GM18870 (cell line): Measurements from ENCODE around the gene ADAT1.
"Not testable (repeated sequence)": the region's sequence is repeated elsewhere in the genome, so short reads cannot be mapped to it uniquely, and the experiment has no call there.

Source experiments
- ATAC-seq: cut with Tn5 transposase; IDR thresholded peaks from one replicate; pipeline ENCODE4 v1.9.1; 2021; ENCODE audit warnings: moderate library complexity; ENCODE audit not compliant: unreplicated experiment

ADAT1 gene

GRCh38 chr16:75620326-75621169 lies 2.5 kb downstream of the ADAT1 start:
- ATAC-seq = no peak

DNA sequence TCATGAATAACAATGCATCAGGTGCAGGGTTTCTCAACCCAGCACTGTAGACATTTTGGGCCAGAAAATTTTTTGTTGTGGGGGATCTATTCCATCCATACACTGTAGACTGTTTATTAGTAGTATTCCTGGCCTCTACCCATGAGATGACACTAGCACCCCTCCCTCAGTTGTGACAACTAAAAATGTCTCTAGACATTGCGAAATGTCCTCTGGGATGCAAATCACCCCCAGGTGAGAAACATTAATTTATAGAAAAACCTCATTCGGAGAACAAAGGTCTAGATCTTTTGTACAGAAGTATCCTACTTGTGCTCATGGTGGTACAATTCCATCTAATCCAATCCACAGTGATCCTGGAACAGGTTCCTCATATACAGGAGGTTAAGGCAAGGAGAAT lies 4.3 kb downstream of the ADAT1 start:
- no peak for ATAC-seq

DNA sequence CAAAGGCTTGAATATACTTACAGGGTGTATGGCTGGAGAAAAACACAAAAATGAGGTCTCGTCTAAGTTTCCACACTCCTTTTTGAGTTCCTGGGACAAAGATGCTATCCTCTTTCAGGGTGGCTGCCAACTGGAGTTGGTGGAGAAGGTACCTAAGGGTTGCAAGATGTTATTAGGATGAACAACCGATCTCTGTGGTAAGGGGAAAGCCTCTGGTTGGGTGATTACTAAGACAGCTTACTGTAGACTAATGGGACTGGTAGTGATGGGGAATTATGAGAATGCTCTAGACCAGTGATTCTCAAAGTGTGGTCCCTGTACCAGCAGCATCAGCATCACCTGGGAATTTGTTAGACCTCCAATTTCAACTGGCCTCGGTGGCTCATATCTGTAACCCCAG lies 6.0 kb downstream of the ADAT1 start:
- ATAC-seq = no peak

DNA sequence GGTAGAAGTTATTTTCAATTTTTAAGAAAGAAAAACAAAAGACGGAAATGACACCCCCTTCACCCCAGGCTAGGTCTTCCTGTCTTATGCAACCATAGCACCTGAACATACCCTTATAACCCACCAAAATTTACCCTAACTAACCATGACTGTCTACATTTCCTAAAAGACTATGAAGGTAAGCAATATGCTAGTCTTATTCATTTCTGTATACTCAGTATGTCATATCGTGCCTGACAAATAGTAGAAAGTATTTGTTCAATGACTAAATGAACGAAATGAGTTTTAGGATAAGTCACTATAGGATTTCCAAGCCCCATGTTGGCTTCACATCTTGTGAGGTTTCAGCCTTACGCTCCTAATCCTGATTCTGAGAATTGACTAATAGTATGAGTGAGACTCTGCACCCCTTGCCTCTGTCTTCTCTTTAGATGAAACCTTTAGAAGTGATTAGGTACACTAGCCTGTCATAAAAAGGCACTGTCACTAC lies 6.5 kb downstream of the ADAT1 start:
- ATAC-seq = no peak

DNA sequence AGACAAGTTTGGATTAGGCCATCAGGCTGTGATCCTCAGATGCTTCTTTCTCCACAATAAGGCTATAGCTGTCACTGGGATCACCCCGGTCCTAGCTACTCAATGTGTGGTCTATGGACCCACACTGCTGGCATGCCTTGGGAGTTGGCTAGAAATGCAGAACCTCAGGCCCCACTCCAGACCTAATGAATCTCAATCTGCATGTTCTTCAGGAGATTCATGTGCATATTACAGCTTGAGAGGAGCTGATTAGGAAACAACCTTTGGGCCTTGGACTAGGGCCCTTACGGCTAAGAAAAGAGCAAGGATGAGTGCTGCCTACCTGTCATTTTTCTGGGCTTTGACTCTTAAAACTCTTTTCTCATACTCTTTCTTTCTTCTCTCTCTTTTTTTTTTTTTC lies 7.5 kb downstream of the ADAT1 start:
- no peak for ATAC-seq

GRCh38 chr16:75614066-75614897 lies 8.8 kb downstream of the ADAT1 start:
- ATAC-seq = no peak

DNA sequence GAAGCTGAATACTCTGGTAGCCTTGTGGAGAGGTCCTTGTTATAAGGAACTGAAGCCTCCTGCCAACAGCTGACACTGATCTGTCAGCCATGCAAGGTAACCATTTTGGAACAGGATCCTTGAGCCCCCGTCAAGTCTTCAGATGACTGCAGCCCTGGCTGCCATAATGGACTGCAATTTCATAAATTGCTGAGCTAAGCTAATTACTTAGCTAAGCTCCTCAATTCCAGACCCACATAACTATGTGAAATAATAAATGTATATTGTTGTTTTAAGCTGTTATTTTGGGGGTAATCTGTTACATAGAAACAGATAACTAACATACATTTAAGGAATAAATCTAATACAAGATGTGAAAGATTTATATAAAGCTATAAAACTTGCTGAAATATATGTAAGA lies 16.6 kb downstream of the ADAT1 start:
- ATAC-seq = no peak

DNA sequence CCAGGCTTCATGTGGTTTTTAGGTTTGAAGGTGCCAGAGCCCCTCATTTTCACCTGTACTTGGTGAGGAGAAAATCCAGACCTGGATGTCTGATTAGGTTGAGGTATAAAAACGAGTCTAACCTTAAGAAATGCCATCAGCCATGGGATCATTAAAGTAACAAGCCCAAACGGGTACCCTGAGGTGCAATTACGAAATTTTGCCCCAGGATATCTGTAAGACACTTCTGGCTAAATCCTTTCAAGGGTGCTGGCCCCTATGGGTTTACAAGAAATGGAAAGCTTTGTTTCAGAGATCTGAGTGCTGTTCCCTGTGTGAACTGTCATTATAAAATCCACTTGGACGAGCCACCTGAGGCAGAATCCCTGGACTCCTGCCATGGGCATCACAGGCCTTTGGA lies 19.8 kb downstream of the ADAT1 start:
- no peak for ATAC-seq

- no peak for ATAC-seq
Observed at GRCh38 chr16:75599452-75600277, 23.4 kb downstream of the ADAT1 start.

- ATAC-seq = no peak
Observed at GRCh38 chr16:75593825-75594820, 29.0 kb downstream of the ADAT1 start.

GRCh38 chr16:75593308-75593707 lies 29.8 kb downstream of the ADAT1 start:
- no peak for ATAC-seq

- ATAC-seq = not testable (repeated sequence)
Observed at GRCh38 chr16:75591927-75592326, 31.2 kb downstream of the ADAT1 start.

DNA sequence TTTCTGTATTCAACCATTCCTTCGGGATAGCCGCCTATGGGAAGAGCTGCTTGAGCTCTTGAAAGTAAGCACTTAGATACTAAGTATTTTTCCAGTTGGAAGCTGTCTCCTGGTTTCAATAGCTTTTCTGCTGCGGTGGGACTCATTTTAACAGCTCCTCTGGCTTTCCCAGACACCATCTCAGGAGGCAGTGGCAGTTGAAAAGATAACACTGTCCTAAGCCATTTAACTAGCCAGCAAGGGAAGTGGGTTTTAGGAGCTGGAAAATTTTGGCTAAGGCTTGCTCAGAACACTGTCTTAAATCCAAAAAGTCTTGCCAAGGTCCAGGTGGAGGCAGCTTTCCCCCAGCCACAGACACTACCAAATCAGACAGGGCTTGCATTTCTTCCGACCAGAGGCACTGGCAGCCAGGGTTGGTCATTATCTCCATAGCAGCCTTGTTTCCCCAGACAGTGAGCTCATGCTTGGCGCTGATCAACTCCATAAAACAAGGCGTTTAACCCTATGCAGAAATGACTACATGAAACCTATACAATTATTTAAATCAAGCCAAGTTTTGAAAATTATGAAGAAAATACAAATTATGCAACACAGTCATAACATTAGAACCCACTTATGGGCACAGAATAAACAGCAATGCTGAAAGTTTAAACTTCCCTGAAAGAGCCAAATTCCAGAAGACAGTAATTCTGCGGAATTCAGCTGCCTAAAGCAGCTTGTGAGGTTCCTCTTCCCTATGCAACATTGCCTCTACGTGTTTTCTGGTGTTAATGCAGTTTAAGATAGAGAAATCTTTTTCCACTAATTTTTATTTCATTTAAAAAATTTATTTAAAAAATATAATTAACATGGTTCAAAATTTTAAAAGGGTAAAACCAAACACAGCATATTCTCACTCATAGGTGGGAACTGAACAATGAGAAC lies 31.9 kb downstream of the ADAT1 start:
- no peak for ATAC-seq

DNA sequence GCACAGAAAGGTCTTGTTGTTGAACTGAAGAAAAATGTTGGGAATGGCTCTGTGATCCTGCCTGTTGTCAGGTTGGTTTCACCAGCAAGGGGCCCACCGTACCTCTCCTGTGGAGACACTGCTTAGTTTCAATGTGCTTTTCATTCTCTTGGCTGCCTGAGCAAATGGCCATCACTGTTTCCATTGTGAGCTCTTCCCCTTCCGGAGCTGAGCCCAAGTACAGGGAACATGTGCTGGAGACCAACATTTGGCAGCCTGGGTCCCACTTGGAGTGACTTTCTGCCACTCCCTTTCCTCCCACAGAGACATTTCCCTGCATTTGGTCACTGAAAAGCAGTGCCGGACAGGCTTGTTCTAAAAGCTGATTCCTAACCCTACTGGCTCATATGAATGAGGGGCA lies 33.8 kb downstream of the ADAT1 start:
- ATAC-seq = no peak

- no peak for ATAC-seq
Observed at GRCh38 chr16:75588716-75589115, 34.4 kb downstream of the ADAT1 start.

GRCh38 chr16:75584108-75584507 lies 39.0 kb downstream of the ADAT1 start:
- no peak for ATAC-seq

- ATAC-seq = no peak
Observed at GRCh38 chr16:75579281-75579834, 43.7 kb downstream of the ADAT1 start.

DNA sequence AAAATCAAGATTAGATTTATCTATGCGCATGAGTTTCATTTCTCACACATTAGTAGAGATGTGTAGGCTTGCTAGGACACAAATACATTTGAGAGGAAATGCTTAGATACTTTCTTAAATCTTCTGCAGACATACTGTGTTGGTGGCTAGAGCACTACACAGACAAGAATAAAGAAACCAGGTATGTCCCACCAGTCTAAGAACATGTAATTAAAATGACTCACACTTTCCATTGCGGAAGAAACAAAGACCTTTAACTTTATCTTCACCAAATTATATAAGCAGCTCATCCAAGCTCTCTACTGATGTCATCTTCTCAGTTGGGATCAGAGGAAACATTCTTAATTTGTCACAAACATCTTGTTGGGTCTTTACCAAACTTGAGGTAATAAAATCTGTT lies 44.4 kb downstream of the ADAT1 start:
- no peak for ATAC-seq

GRCh38 chr16:75578212-75578611 lies 44.9 kb downstream of the ADAT1 start:
- no peak for ATAC-seq
